ENCODE data around the gene TRRAP.

GRCh38 chr7:98830972-98831548 lies 47.3 kb upstream of the TRRAP start:
- TF ChIP-seq CTCF (IDR thresholded peaks at IDR 0.05) = no peak
- TF ChIP-seq POLR2A (IDR thresholded peaks at IDR 0.05) = no peak
